ENCODE results near the gene MX2.

- TF ChIP-seq CTCF (IDR thresholded peaks at IDR 0.05; ENCODE audit: low read depth, low read length, poor library complexity, severe bottlenecking) (no peak), EZH2phosphoT487 (IDR thresholded peaks at IDR 0.05; ENCODE audit: borderline replicate concordance, low read length) (no peak)
Measured at GRCh38 chr21:41446586-41446985, 84.8 kb downstream of the MX2 start.

Measured in DOHH2 (cell line).